ENCODE data around the gene PAPPA2.

- TF ChIP-seq EZH2 (IDR thresholded peaks at IDR 0.05; ENCODE audit: borderline replicate concordance, low read depth, low read length, poor library complexity, severe bottlenecking) (no peak), CTCF (conservative IDR thresholded peaks at IDR 0.05; ENCODE audit: low read depth, low read length) (no peak)
These were observed 95.6 kb downstream of the PAPPA2 start for GRCh38 chr1:176558561-176558960.
